ENCODE results near the gene ZNF225. TPM values are rescaled to one million over a fixed set of nuclear protein-coding genes. Genes with fewer than 3 reads are reported as not detected.
"Not testable (repeated sequence)": the region's sequence is repeated elsewhere in the genome, so short reads cannot be mapped to it uniquely, and the experiment has no call there.

The ZNF225 gene
- total RNA-seq, 1 donor from 2014 or later, result 13.9 TPM

- FAIRE-seq (no peak), DNase-seq (ENCODE audit: low spot score in 2 of 2) (no peak)
Observed at GRCh38 chr19:44151491-44151890, 38.3 kb downstream of the ZNF225 start.

- no peak for FAIRE-seq
- DNase-seq (ENCODE audit: low spot score in 2 of 2), result no peak
Observed at GRCh38 chr19:44156475-44156874, 43.3 kb downstream of the ZNF225 start.

- FAIRE-seq (no peak), DNase-seq (ENCODE audit: low spot score in 2 of 2) (no peak)
Observed at GRCh38 chr19:44163789-44164188, 50.6 kb downstream of the ZNF225 start.

- FAIRE-seq, result no peak
- DNase-seq (ENCODE audit: low spot score in 2 of 2), result no peak
Observed at GRCh38 chr19:44164327-44164672, 51.1 kb downstream of the ZNF225 start.

GRCh38 chr19:44164673-44165512, 51.7 kb downstream of the ZNF225 start, which contains the start of gene ZNF226:
TSS of gene ZNF226 (plus strand) at chr19:44165100. CDS start at chr19:44170081, 4,981 bp downstream.
- peak; percentile 64 for FAIRE-seq
- DNase-seq (ENCODE audit: low spot score in 2 of 2), result peak; percentile 74 to 84

- not testable (repeated sequence) for FAIRE-seq; DNase-seq (ENCODE audit: low spot score in 2 of 2)
Observed at GRCh38 chr19:44170660-44171059, 57.5 kb downstream of the ZNF225 start.

GRCh38 chr19:44176590-44176989, 63.4 kb downstream of the ZNF225 start:
- DNase-seq (ENCODE audit: low spot score in 2 of 2), result no peak
- FAIRE-seq, result no peak

GRCh38 chr19:44180968-44181367, 67.8 kb downstream of the ZNF225 start:
- DNase-seq (ENCODE audit: low spot score in 2 of 2), result no peak
- no peak for FAIRE-seq

GRCh38 chr19:44182145-44182544, 68.9 kb downstream of the ZNF225 start:
- FAIRE-seq, result no peak

More at GRCh38 chr19:44182145-44182544, 68.9 kb downstream of the ZNF225 start:
- DNase-seq (ENCODE audit: low spot score in 2 of 2), result no peak

Small RNA genes lying within 50 kb of the gene (small RNA-seq; reads per million reads assigned to genes)
- gene RNU6-902P, result not detected

Other genes starting within 250 kb of the ZNF225 start
- 4.9 TPM for gene ZNF404, start 229.4 kb upstream of the ZNF225 start, total RNA-seq
- 25.3 TPM for gene ZNF45, start 178.1 kb upstream of the ZNF225 start, total RNA-seq
- 15.9 TPM for gene ZNF221, start 162.2 kb upstream of the ZNF225 start, total RNA-seq
- gene ZNF155, start 129.2 kb upstream of the ZNF225 start, total RNA-seq, result 13.0 TPM
- gene ZNF230, start 110.4 kb upstream of the ZNF225 start, total RNA-seq, result 11.0 TPM
- 18.3 TPM for gene ZNF222, start 88.0 kb upstream of the ZNF225 start, total RNA-seq
- gene ZNF223, start 61.4 kb upstream of the ZNF225 start, total RNA-seq, result 16.3 TPM
- gene ZNF284, start 41.2 kb upstream of the ZNF225 start, total RNA-seq, result 11.8 TPM
- gene ZNF224, start 19.0 kb upstream of the ZNF225 start, total RNA-seq, result 43.2 TPM
- 30.6 TPM for gene ZNF234, start 28.2 kb downstream of the ZNF225 start, total RNA-seq
- gene ZNF226, start 51.7 kb downstream of the ZNF225 start, total RNA-seq, result 37.9 TPM
- 44.4 TPM for gene ZNF227, start 99.1 kb downstream of the ZNF225 start, total RNA-seq
- 17.9 TPM for gene ZNF233, start 146.5 kb downstream of the ZNF225 start, total RNA-seq
- 16.3 TPM for gene ZNF235, start 191.6 kb downstream of the ZNF225 start, total RNA-seq
- 28.1 TPM for gene ZNF112, start 243.3 kb downstream of the ZNF225 start, total RNA-seq

Measured in frontal cortex (tissue), 4 donors.